Effector CD4-positive, alpha-beta T cell (primary cell): ENCODE data around the gene LRRC23.
"Not testable (repeated sequence)": the region's sequence is repeated elsewhere in the genome, so short reads cannot be mapped to it uniquely, and the experiment has no call there.

Experiments used
- DNase-seq: peaks from one replicate; pipeline ENCODE4 v3.0.0-alpha.2; 2020

Gene LRRC23

DNA sequence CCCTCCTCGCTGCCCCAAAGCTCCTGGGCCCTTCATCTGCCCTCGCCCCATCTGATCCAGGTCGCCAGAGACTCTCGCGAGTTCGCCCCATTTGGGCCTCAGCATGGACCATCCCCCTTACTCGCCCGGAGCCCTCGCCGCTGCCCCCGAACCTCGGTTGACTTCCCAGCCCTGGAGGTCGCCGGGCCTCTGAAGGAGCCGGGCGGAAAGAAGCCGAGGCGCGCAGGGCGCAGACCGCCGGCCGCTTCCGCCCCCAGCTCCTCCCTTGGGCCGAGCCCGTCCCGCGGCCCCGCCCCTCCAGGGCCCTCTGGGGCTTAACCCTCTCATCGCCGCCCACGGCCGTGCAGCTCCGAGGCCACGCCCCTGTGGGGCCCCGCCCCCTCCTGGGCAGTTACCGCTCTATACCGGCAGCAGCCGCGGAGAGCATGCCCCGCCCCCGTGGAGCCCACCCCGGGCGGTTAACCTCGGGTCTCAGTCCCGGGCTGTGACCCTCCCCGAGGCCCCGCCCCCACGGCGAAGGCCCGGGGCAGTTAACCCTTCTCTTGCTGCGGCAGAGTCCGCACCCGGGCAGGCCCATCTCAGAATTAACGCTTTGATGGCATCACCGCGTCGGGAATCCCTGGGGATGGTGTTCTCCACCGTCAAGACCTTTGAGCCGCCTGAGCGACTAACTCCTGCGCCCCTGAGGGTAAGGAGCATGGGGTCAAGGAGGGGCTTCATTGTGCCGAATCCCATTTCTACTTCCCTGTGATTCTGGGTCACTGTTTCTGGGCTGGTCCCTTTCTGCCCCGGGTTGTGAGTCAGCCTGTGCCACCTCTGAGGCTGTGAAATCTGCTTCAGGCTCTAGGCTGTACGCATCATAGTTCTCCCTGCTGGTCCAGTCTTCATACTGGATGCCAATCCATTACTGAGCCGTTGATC lies 31.3 kb upstream of the LRRC23 start, which contains the start of gene SPSB2:
SPSB2 (minus strand) TSS at position 210 of the 921 bp plus-strand sequence. CDS start 402 bp downstream, outside the sequence.
- DNase-seq = peak; percentile 99

DNA sequence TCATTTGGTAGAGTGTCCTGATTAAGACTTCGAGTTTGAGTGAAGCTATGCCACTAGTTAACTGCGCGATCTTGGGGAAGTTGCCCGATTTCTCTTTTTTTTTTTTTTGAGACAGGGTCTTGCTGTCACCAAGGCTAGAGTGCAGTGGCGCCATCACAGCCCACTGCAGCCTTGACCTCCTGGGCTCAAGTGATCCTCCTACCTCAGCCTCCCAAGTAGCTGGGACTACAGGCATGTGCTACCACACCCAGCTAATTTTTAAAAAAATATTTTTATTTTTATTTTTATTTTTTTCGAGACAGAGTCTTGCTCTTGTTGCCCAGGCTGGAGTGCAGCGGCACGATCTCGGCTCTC lies 30.6 kb upstream of the LRRC23 start:
- DNase-seq = not testable (repeated sequence)

DNA sequence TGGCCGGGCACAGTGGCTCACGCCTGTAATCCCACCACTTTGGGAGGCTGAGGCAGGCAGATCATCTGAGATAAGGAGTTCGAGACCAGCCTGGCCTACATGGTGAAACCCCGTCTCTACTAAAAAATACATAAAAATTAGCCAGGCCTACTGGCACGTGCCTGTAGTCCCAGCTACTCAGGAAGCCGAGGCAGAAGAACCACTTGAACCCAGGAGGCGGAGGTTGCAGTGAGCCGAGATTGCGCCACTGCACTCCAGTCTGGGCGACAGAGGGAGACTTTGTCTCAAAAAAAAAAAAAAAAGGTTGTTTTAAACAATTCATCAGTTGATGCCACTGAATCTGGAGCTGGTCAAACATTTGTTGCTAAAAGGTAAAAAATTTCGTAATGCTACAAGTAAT lies 24.8 kb upstream of the LRRC23 start:
- DNase-seq = not testable (repeated sequence)

DNA sequence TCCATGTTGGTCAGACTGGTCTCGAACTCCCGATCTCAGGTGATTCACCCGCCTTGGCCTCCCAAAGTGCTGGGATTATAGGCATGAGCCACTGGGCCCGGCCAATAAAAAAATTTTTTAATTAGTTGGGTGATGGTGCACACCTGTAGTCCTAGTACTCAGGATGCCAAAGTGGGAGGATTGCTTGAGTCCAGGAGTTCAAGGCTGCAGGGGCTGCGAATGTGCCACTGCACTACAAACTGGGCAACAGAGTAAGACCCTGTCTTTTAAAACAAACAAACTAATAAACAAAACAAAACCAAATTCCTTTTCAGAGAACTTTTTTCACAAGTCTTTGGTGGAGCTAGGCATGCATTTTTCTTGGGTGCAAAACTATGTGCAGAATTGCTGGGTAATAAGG lies 21.4 kb upstream of the LRRC23 start:
- no peak for DNase-seq

DNA sequence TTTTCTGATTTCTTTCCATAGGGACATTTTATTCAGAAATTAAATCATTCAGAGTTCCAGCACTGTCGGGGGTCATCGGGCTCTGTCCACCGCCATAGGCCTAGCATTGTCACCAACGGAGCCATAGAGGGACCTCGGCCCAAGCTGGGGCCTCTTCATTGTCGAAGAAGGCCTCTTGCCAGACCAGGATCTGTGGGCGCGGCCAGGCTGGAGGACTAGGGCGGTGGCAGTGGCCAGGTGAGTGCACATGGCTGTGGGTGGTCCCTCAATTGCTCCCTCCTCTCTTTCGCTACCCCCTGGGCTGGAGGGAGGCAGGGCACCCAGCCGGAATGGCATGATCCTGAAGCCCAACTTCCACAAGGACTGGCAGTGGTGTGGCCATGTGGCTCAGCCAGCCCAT lies 20.9 kb upstream of the LRRC23 start:
- no peak for DNase-seq

DNA sequence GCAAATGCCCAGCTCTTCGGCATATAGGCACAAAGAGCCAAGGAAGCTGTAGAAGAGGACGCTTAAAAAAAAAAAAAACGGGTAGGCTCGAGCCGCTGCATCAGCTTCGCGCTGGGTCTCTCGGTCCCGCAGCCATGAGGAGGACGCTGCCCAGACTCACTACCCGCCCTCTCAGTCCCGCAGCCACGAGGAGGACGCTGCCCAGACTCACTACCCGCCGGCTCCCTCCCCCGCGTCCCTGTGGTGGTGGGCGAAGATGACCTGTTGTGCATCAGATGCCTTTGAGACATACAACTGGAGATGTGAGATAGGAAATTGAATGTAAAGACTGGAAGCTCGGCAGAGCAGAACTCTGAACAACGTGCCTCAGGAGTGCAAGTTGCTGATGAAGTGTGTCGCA lies 20.1 kb upstream of the LRRC23 start:
- DNase-seq = no peak

DNA sequence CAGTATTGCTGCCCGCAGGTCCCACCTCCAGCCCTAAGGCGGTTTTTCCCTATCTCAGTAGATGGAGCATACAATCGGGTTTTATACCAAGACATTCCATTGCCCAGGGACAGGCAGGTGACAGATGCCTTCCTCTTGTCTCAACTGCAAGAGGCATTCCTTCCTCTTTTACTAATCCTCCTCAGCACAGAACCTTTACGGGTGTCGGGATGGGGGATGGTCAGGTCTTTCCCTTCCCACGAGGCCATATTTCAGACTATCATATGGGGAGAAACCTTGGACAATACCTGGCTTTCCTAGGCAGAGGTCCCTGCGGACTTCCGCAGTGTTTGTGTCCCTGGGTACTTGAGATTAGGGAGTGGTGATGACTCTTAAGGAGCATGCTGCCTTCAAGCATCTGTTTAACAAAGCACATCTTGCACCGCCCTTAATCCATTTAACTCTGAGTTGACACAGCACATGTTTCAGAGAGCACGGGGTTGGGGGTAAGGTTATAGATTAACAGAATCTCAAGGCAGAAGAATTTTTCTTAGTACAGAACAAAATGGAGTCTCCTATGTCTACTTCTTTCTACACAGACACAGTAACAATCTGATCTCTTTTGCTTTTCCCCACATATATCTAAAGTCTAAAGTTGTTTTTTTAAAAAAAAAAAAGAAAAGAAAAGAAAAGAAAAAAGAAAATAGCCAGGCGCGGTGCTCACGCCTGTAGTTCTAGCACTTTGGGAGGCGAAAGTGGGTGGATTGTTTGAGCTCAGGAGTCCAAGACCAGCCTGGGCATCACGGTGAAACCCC lies 18.2 kb upstream of the LRRC23 start:
- not testable (repeated sequence) for DNase-seq

DNA sequence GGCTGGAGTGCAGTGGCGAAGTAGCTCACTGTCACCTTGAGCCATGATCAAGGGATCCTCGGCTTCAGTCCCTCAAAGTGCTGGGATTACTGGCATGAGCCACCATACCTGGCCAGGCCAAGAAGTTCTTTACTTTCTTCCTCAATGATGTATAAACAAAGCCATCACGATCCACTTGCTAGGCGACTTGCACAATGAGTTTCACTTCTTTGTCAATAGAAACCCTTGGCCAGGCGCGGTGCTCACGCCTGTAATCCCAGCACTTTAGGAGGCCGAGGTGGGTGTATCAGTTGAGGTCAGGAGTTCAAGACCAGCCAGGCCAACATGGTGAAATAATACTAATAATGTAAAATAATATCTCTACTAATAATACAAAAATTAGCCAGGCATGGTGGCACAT lies 17.2 kb upstream of the LRRC23 start:
- no peak for DNase-seq

DNA sequence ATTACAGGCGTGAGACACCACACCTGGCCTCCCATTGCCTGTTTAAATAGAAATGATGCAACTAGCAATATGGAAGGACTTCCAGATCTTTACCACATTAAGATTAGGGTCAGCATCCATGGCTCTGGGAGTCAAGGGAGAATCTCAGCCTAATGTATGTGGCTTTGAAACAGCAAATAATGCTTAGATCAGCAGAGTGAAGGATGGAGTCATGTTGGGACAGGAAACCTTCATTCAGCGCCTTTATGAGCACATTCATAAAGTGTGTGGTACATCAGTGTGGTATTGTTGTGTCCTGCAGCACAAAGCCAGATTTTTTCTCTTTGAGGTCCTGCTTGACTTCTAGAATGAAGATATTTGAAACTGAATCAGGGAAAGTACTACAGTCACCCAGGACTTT lies 16.3 kb upstream of the LRRC23 start:
- DNase-seq = no peak

DNA sequence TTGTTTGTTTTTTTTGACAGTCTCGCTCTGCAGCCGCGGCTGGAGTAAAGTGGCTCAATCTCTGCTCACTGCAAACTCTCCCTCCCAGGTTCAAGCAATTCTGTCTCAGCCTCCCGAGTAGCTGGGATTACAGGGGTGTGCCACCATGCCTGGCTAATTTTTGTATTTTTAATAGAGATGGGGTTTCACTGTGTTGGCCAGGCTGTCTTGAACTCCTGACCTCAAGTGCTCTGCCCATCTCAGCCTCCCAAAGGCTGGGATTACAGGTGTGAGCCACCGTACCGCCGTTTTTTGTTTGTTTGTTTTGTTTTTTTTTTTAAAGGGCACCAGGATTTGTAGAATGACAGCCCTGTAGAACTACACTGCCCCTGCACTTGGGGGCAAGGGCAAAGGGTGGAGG lies 15.8 kb upstream of the LRRC23 start:
- DNase-seq = not testable (repeated sequence)

DNA sequence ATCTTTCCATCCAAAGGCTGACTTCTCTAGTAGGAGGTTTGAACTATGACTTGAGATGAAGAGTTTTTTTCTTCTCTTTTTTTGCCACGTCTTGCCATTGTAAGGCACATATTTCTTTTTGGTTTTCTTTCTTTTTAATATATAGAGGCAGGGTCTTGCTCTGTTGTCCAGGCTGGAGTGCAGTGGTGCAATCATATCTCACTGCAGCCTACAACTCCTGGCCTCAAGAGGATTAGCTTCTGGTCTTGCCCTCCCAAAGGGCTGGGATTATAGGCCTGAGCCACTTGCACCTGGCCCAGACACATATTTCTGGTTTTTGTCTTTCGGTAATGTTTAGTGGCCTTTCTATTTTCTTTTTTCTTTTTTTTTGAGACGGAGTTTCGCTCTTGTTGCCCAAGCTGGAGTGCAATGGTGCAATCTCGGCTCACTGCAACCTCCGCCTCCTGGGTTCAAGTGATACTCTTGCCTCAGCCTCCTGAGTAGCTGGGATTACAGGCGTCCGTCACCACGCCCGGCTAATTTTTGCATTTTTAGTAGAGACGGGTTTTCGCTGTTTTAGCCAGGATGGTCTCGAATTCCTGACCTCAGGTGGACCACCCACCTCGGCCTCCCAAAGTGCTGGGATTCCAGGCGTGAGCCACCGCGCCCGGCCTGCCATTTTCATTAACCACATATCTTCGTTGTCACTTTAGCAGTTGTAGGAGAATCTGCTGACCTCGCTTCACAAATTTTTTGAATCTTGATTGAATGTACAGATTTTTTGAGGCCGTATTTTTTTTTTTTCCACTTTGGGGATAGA lies 14.6 kb upstream of the LRRC23 start:
- not testable (repeated sequence) for DNase-seq

DNA sequence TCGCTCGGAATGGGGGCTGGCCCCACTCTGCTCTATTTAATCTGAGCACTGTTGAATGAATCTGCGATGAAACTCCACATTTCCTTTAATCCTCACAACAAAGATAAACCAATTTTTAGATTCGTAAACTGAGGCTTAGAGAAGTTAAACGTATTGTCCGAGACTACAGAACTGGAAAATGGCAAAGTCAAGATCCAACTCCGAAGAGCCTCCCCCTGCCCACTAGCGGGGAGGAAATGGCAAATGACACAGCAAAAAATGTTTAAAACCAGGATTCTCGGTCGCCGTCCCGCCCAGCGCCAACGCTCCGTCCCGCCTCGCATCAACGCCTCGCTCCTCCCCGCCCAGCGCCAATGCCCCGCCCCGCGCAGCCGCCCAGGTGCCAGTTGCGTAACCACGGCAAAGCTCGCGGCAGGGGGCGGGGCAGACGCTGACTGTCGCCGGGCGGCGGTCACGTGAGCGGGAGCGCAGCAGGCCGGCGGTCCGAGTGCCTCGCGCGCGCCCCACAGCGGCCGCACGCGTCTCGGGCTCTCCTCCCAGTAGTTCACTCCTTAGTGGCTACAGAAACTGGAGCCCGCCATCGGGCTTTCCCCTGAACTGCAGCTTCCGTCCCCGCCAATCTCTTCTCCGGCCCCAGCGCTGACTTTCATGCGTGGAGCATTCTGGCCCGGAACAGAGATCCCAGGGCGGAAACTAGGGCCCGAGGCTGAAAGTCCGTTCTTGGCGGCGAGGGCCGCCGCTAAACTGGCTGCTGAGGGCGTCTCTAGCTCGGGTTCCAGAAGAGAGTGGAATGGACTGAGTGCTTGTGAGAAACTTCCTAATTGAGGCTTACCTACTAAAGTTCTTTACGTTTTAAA lies 13.6 kb upstream of the LRRC23 start:
- DNase-seq = peak; percentile 99

DNA sequence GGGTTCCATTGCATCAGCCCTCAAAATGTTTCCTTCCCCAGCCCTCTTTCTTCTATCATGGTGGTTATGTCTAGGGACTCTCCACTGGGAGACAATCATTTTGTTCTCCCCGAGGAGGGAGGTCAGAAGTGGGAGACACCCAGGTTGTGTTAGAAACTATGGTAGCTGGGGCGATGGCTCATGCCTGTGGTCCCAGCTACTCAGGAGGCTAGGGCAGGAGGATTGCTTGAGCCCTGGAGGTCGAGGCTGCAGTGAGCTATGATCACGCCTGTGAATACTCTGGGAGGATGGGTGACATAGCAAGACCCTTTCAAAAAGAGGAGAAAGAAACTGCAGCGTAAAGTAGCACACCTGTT lies 13.0 kb upstream of the LRRC23 start:
- DNase-seq = no peak

DNA sequence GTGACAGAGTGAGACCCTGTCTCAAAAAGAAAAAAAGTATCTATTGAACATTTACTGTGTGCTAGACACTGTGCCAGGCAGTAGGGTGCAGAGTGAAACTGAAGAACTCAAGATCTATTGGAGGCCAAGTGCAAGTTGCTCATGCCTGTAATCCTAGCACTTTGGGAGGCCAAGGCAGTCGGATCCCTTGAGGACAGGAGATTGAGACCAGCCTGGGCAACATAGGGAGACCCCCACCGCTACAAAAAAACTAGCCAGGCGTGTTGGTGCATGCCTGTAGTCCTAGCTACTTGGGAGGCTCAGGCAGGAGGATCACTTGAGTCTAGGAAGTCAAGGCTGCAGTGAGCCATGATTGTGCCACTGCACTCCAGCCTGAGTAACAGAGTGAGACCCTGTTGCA lies 11.9 kb upstream of the LRRC23 start:
- DNase-seq = not testable (repeated sequence)

DNA sequence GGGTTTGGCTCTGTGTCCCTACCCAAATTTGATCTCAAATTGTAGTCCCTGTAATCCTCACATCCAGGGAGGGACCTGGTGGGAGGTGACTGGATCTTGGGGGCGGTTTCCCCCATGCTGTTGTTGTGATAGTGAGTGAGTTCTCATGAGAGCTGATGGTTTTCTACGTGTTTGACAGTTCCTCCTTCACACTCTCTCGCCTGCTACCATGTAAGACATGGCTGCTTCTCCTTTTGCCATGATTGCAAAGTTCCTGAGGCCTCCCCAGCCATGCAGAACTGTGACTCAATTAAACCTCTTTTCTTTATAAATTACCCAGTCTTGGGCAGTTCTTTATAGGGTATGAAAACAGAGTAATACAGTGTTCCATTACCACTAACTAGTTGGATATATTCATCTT lies 10.3 kb upstream of the LRRC23 start:
- no peak for DNase-seq

DNA sequence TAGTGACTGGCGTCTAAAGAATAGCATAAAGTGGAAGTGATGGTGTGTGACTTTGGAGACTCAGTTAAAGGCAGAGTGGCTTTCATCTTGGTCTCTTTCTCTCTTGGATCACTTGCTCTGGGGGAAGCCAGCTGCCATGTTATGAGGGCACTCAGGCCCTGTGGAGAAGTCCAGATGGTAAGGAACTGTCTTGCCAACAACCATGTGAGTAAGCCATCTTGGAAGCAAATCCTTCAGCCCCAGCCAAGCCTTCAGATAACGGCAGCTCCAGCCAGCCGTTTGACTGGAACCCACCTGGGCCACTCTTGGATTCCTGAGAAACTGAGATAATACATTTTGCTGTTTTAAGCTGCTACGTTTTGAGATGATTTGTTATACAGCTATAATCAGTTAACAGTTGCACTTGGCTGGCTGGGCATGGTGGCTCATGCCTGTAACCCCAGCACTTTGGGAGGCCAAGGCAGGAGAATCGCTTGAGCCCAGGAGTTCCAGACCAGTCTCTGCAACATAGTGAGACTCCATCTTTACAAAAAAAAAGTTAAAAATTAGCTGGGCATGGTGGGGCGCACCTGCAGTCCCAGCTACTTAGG lies 7.7 kb upstream of the LRRC23 start:
- DNase-seq = no peak

DNA sequence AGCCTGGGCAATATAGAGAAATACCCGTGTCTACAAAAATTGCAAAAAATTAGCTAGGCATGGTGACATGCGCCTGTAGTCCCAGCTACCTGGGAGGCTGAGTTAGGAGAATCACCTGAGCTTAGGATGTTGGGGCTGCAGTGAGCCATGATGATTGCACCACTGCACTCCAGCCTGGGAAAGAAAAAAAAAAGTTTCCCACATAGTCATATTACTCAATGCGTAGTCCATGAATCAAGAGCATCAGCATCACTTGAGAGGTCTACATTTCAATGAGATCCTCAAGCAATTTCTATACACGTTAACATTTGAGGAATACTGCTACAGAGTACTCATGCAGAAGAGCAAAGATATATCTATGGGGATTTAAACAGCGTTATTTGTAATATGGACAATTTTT lies 5.2 kb upstream of the LRRC23 start:
- DNase-seq = no peak

DNA sequence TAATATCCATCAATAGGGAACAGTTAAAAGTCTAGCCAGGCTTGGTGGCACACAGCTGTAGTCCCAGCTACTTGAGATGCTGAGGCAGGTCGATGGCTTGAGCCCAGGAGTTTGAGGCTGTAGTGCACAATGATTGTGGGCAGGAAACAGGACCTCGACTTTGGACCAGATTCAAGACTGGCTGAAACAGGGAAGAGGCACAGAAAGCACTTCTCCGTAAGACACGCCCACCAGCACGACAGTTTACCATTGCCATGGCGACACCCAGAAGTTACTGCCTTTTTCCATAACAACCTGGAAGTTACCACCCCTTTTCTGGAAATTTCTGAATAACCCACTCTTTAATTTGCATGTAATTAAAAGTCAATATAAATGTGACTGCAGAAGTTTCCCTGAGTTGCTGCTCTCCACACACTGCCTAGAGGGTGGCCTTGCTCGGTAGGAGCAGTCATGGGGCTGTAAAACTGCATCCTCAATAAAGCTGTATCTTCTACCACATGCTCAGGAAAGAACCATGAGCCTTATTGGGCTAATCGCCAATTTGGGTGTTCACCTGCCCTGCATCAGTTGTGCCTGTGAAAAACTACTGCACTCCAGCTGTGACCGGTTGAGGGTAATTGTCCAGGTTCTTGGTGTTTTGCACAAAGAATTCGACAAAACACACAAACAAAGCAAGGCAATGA lies 4.6 kb upstream of the LRRC23 start:
- no peak for DNase-seq

DNA sequence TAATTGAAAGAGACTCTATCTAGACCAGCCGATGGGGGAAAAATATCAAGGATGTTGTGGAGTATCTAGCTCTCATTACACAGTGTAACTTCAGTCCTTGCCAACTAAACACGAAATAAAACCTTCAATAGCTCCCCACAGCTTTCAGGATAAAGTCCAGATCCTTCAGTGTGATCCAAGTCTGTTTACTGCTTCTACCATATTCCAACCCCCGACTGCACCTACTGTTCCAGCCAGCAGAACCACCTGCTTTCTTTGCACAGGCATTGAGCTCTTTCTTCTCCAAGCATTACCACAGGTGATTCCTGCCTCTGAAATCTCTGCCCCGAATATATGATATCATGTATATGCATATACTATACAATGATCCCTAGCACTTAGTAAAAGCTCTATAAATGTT lies 2.2 kb upstream of the LRRC23 start:
- DNase-seq = no peak

DNA sequence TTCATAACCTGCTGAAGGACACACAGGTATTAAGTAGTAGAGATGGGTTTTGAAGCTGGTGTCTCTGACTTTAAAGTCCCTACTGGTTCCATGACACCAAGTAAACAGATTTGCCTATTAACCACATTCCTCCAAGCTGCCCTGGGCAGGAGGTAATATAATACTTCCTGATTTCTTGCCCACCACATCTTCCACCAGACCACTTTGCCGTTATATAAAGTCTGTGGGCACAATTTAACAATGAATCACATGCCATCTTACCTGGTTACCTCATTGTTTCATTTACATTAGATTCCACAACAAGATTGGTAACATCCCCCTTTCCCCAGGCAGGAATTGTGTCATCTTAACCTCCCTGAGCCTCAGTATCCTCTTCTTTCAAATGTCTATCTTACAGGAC lies 900 bp upstream of the LRRC23 start:
- DNase-seq = no peak

DNA sequence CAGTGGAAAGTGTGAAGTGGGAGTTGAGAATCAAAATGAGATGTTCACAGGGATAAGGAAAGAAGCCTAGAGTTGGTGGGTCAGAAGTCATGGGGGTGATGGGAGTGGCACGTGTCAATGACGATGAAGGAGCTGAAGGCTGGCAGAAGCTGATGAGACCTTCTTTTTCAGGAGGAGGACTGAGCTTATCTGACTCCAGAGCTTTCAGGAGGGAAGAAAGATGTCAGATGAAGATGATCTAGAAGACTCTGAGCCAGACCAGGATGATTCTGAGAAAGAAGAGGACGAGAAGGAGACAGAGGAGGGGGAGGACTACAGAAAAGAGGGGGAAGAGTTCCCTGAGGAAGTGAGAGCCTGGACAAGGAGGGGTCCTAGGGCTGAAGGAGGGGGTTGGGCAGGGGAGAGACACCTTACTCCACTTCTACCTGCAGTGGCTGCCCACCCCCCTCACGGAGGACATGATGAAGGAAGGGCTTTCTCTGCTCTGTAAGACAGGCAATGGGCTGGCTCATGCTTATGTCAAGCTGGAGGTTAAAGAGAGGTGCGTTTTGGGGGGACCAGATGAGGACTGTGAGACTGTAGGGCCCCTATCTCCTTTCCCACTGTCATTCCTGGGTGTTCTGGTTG lies 905 bp downstream of the LRRC23 start:
- no peak for DNase-seq
